Measurements from ENCODE around the gene DAPP1.
"Not testable (repeated sequence)": the region's sequence is repeated elsewhere in the genome, so short reads cannot be mapped to it uniquely, and the experiment has no call there.

DAPP1 gene

GRCh38 chr4:99825272-99825671, 8.6 kb downstream of the DAPP1 start:
- DNase-seq = no peak

GRCh38 chr4:99826016-99826415, 9.4 kb downstream of the DAPP1 start:
- DNase-seq = no peak

- DNase-seq = no peak
These were observed 10.8 kb downstream of the DAPP1 start for GRCh38 chr4:99827454-99827853.

GRCh38 chr4:99827857-99828256, 11.2 kb downstream of the DAPP1 start:
- no peak for DNase-seq

GRCh38 chr4:99828477-99828876, 11.8 kb downstream of the DAPP1 start:
- no peak for DNase-seq

GRCh38 chr4:99830051-99830450, 13.4 kb downstream of the DAPP1 start:
- not testable (repeated sequence) for DNase-seq

- DNase-seq = no peak
These were observed 15.7 kb downstream of the DAPP1 start for GRCh38 chr4:99832321-99832720.

GRCh38 chr4:99832758-99833157, 16.1 kb downstream of the DAPP1 start:
- DNase-seq = no peak

GRCh38 chr4:99833756-99834155, 17.1 kb downstream of the DAPP1 start:
- no peak for DNase-seq

- no peak for DNase-seq
These were observed 17.9 kb downstream of the DAPP1 start for GRCh38 chr4:99834569-99834968.

GRCh38 chr4:99835942-99836341, 19.3 kb downstream of the DAPP1 start:
- DNase-seq = no peak

- DNase-seq = no peak
These were observed 22.3 kb downstream of the DAPP1 start for GRCh38 chr4:99838927-99839326.

- no peak for DNase-seq
These were observed 24.5 kb downstream of the DAPP1 start for GRCh38 chr4:99841129-99841528.

- no peak for DNase-seq
These were observed 26.8 kb downstream of the DAPP1 start for GRCh38 chr4:99843413-99843812.

GRCh38 chr4:99844048-99844447, 27.4 kb downstream of the DAPP1 start:
- no peak for DNase-seq

- DNase-seq = no peak
These were observed 28.6 kb downstream of the DAPP1 start for GRCh38 chr4:99845179-99845578.

- no peak for DNase-seq
These were observed 29.3 kb downstream of the DAPP1 start for GRCh38 chr4:99845708-99846469.

- DNase-seq = no peak
These were observed 30.3 kb downstream of the DAPP1 start for GRCh38 chr4:99846891-99847290.

- peak; percentile 30 to 36 for DNase-seq
These were observed 30.8 kb downstream of the DAPP1 start for GRCh38 chr4:99847362-99847976.

- DNase-seq = no peak
These were observed 32.0 kb downstream of the DAPP1 start for GRCh38 chr4:99848591-99849001.

- no peak for DNase-seq
These were observed 35.6 kb downstream of the DAPP1 start for GRCh38 chr4:99852199-99852749.

GRCh38 chr4:99853190-99853589, 36.6 kb downstream of the DAPP1 start:
- DNase-seq = no peak

GRCh38 chr4:99853999-99854398, 37.4 kb downstream of the DAPP1 start:
- DNase-seq = no peak

- DNase-seq = peak; percentile 78 to 85
These were observed 39.1 kb downstream of the DAPP1 start for GRCh38 chr4:99855678-99856077.
